IPS-NIHi7 (cell line): ENCODE data around the gene SPHK2.
A peak's percentile ranks its signal among the peaks of the same experiment; 100 is the strongest.
"Not testable (repeated sequence)": the region's sequence is repeated elsewhere in the genome, so short reads cannot be mapped to it uniquely, and the experiment has no call there.

ENCODE experiments used
- DNase-seq: peaks from one replicate; pipeline ENCODE4 v3.0.0; 2012; ENCODE audit warnings: mixed read lengths; ENCODE audit errors: extremely low spot score

Gene SPHK2, protein sequence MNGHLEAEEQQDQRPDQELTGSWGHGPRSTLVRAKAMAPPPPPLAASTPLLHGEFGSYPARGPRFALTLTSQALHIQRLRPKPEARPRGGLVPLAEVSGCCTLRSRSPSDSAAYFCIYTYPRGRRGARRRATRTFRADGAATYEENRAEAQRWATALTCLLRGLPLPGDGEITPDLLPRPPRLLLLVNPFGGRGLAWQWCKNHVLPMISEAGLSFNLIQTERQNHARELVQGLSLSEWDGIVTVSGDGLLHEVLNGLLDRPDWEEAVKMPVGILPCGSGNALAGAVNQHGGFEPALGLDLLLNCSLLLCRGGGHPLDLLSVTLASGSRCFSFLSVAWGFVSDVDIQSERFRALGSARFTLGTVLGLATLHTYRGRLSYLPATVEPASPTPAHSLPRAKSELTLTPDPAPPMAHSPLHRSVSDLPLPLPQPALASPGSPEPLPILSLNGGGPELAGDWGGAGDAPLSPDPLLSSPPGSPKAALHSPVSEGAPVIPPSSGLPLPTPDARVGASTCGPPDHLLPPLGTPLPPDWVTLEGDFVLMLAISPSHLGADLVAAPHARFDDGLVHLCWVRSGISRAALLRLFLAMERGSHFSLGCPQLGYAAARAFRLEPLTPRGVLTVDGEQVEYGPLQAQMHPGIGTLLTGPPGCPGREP

DNA sequence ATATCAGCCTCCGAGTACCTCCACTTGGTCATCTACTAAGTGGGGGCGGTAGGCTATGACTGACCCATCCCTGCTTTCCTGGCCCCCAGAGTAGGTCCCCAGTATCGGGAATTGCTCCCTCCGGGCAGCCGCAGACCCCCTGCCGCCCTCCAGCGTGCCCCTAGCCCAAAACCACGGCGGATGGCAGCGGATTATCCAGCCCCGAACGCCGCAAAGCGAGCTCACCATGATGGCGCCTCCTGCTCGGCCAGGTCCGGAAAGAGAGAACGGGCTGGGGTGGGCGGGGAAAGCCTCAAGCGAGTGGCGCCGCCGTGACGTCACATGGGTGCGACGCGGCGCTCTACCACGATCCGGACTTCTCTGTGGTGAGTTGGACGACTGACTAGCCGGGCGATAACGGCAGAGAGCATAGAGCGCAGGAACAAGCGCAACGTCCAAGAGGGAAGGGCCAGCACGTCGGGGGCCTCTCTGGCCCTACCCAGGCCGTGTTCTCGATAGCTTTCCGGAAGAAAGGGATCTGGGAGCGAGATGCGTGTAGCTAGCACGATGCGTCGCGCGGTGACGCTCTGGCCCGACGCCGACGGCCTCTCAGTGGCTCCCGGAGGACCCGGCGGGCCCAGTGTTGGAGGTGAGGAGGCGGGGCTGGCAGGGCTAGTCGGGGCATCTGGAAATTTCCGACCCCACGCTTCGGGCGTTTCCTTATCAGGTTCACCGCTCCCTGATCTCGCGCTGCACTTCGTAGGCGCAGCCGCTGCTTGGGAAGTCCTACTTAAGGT, at the start of gene SPHK2, which contains the start of gene RPL18:
Gene SPHK2, plus strand, starts transcription at position 591 of the 776 bp plus-strand sequence. CDS start 1,009 bp downstream, outside the sequence.
Gene RPL18, minus strand, starts transcription at position 263 of the 776 bp plus-strand sequence. Its CDS starts 35 bp downstream, at position 228.
- DNase-seq = peak; percentile 93

DNA sequence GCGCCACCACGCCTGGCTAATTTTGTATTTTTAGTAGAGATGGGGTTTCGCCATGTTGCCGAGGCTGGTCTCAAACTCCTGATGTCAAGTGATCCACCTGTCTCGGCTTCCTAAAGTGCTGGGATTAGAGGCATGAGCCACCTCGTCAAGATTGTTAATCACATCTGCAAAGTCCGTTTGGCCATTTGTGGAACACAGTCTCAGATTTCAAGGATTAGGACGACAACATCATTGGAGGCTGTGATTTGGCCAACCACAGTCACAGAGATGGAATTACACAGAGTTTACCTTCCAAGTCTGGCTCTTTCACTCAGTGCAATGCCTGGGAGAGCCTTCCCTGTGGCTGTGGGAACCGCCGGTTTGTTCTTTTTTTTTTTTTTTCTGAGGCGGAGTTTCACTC, 49.5 kb upstream of the SPHK2 start:
- DNase-seq = no peak

GRCh38 chr19:48571378-48572162, 47.7 kb upstream of the SPHK2 start:
- DNase-seq = no peak

- no peak for DNase-seq
Observed at GRCh38 chr19:48573163-48573505, 46.2 kb upstream of the SPHK2 start.

- DNase-seq = peak; percentile 5
Observed at GRCh38 chr19:48575931-48576622, 43.2 kb upstream of the SPHK2 start.

GRCh38 chr19:48577908-48578307, 41.4 kb upstream of the SPHK2 start:
- not testable (repeated sequence) for DNase-seq

- DNase-seq = no peak
Observed at GRCh38 chr19:48578891-48579290, 40.4 kb upstream of the SPHK2 start.

GRCh38 chr19:48582168-48582567, 37.1 kb upstream of the SPHK2 start:
- no peak for DNase-seq

DNA sequence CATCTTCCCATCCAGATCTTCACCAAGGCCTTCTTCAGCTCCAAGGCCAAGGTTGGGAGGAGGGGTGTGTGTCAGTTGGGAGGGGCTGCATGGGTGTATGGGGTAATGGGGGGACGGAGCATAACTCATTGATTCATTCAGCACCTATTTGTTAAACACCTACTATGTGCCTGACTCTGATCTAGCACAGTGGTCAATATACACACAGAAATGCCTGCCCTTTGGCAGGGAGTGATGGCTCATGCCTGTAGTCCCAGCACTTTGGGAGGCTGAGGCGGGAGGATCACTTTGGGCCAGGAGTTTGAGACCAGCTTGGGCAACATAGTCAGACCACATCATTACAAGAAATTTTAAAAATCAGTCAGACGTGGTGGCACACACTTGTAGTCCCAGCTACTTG, 31.9 kb upstream of the SPHK2 start:
- DNase-seq = no peak

DNA sequence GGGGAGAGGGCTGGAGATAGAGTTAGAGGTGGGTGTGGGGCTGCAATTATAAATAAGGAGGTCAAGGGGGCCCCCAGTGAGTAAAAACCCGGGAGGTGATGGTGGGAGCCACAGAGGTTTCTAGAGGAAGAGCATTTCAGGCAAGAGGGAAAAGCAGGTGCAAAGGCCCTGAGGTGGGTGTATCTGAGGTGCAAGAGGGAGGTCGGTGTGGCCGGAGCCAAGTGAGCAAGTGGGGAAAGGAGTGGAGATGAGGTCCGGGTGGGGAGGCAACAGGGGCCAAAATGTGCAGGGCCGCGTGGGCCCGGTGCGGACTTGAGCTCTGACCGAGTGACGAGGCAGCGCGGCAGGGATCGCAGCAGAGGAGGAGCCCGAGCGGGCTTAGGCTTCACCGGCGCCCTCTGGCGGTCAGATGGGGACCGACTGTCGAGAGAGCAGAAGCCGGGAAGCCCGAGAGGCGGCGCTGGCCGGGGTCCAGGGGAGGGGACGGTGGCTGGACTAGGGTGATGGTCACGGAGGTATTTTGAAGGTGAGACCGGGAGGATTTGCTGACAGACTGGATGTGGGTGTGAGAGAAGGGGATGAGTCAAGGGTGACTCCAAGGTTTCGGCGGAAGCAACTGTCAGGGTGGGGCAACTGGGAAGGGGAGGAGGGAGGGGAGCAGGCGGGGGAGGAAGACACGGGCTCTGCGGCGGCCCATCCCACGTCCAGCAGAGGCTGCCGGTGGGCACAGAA, 30.5 kb upstream of the SPHK2 start:
- peak; percentile 94 for DNase-seq

GRCh38 chr19:48591021-48591420, 28.3 kb upstream of the SPHK2 start:
- DNase-seq = no peak

- DNase-seq = no peak
Observed at GRCh38 chr19:48595171-48595570, 24.1 kb upstream of the SPHK2 start.

- DNase-seq = no peak
Observed at GRCh38 chr19:48595833-48596232, 23.5 kb upstream of the SPHK2 start.

GRCh38 chr19:48596237-48596636, 23.1 kb upstream of the SPHK2 start:
- DNase-seq = no peak

GRCh38 chr19:48596679-48597465, 22.4 kb upstream of the SPHK2 start:
- DNase-seq = no peak

GRCh38 chr19:48598996-48599700, 20.2 kb upstream of the SPHK2 start:
- DNase-seq = no peak

- DNase-seq = no peak
Observed at GRCh38 chr19:48600679-48601417, 18.5 kb upstream of the SPHK2 start.

- DNase-seq = no peak
Observed at GRCh38 chr19:48603001-48603400, 16.3 kb upstream of the SPHK2 start.
